NB4 (cell line): ENCODE data around the gene DENND1A.

Experiments used
- MAX ChIP-seq: IDR thresholded peaks from 2 replicates; pipeline ENCODE4 v1.6.1; 2011; ENCODE audit warnings: low read depth, low read length
- TF ChIP-seq, protein P1 (sequence below): IDR thresholded peaks from one replicate; pipeline ENCODE4 v1.5.1; 2012; ENCODE audit warnings: low read depth, low read length

DNA sequence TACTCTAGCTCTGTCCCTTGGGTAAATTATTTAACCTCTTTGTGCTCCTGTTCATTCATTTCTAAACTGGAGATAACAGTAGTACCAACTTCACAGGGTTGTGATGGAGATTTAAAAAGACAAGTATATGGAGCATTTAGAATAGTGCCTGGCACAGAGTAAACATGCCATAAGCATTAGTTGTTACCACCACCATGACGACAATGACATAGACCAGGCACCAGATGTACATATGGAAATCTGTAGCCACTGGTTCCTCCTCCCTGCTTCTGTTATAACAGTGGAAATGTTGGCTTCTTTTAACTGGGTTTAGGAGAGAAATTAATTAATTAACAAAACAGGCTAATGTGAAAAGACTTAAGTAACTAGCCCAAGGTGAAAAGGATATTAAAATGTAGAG lies 217.5 kb downstream of the DENND1A start:
- TF ChIP-seq, protein P1, sequence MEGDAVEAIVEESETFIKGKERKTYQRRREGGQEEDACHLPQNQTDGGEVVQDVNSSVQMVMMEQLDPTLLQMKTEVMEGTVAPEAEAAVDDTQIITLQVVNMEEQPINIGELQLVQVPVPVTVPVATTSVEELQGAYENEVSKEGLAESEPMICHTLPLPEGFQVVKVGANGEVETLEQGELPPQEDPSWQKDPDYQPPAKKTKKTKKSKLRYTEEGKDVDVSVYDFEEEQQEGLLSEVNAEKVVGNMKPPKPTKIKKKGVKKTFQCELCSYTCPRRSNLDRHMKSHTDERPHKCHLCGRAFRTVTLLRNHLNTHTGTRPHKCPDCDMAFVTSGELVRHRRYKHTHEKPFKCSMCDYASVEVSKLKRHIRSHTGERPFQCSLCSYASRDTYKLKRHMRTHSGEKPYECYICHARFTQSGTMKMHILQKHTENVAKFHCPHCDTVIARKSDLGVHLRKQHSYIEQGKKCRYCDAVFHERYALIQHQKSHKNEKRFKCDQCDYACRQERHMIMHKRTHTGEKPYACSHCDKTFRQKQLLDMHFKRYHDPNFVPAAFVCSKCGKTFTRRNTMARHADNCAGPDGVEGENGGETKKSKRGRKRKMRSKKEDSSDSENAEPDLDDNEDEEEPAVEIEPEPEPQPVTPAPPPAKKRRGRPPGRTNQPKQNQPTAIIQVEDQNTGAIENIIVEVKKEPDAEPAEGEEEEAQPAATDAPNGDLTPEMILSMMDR = no peak
- TF ChIP-seq MAX = no peak
